K562 (cell line): Measurements from ENCODE around the gene UCK1. TPM values are rescaled to one million over a fixed set of nuclear protein-coding genes. Genes with fewer than 3 reads are reported as not detected.
A peak's percentile ranks its signal among the peaks of the same experiment; 100 is the strongest.

Experiments
- ATAC-seq: fragments of 200-7000 bp; cut with Tn5 transposase; 3 replicates; pipeline ENCODE4 v1.9.1; 2020; ENCODE audit warnings: moderate library complexity
- BruUV-seq: library from RNA; stranded (reverse); fragments of 400-500 nt; replicated peaks from 2 replicates; lab custom pipeline; 2021; lab: Mats Ljungman, UMichigan
- CTCF ChIA-PET: fragments of 300-600 bp; formaldehyde crosslinking; extraction: SDS; loops from one replicate; lab custom pipeline; 2021; ENCODE audit warnings: low intra/inter-chr PET ratio; lab: Yijun Ruan, JAX
- POLR2A ChIA-PET: fragments of 300-600, 350-650 bp; sonication (Branson Sonifier 250); formaldehyde crosslinking; extraction: SDS; loops from one replicate; lab custom pipeline; 2021; ENCODE audit warnings: antibody characterized with exemption, inconsistent platforms; lab: Yijun Ruan, JAX
- DNase-seq, 4 experiments: peaks; one replicate each; pipeline versions ENCODE4 v3.0.0 to v3.0.0-alpha.2; 2011 to 2018; ENCODE audit warnings: low spot score in 3 of 4, mixed read lengths in 3 of 4; ENCODE audit errors: extremely low read depth in 1 of 4
- FAIRE-seq: peaks from 2 replicates; lab custom pipeline; 2011; peaks lifted over from hg19 to GRCh38; lab: Jason Lieb, UNC
- H2AFZ ChIP-seq: 2 replicates; pipeline ENCODE4 v1.6.0; 2011; ENCODE audit warnings: low read depth, low read length, control low read depth, inconsistent platforms
- H3K27ac ChIP-seq: fragments of 200-600 bp; 3 replicates; pipeline ENCODE4 v1.8.0; 2011; ENCODE audit warnings: low read depth, mild to moderate bottlenecking, control low read depth, inconsistent platforms, low read length, moderate library complexity, mixed read lengths; ENCODE audit errors: extremely low read depth
- H3K27me3 ChIP-seq, 2 experiments: fragments of 300-600 bp in 1 of 2; 2 replicates in 1 of 2; 3 replicates in 1 of 2; pipeline versions ENCODE4 v1.6.0 to v1.8.0; 2011; ENCODE audit warnings: inconsistent platforms in 2 of 2, low read length in 2 of 2, mild to moderate bottlenecking in 1 of 2, mixed read lengths in 1 of 2, moderate library complexity in 1 of 2; ENCODE audit not compliant: control insufficient read depth in 2 of 2, insufficient read depth in 2 of 2
- H3K36me3 ChIP-seq: fragments of 300-600 bp; 3 replicates; pipeline ENCODE4 v1.8.0; 2011; ENCODE audit warnings: mild to moderate bottlenecking, low read length, inconsistent platforms; ENCODE audit not compliant: control insufficient read depth, insufficient read depth
- H3K4me1 ChIP-seq, 2 experiments: fragments of 200-600 bp in 1 of 2; replicated peaks in 1 of 2; 2 replicates in 1 of 2; 3 replicates in 1 of 2; pipeline versions ENCODE4 v1.5.1 to v1.8.0; 2011; ENCODE audit warnings: inconsistent platforms in 2 of 2, low read length in 2 of 2, mild to moderate bottlenecking in 1 of 2, mixed read lengths in 1 of 2, moderate library complexity in 1 of 2; ENCODE audit not compliant: control insufficient read depth in 2 of 2, insufficient read depth in 2 of 2
- H3K4me2 ChIP-seq: 2 replicates; pipeline ENCODE4 v1.6.1; 2011; ENCODE audit warnings: low read length, control low read depth, inconsistent platforms, mixed read lengths; ENCODE audit not compliant: insufficient read depth
- H3K4me3 ChIP-seq: fragments of 200-600 bp; sonication (generic), shearing (Covaris generic); 2 replicates; pipeline ENCODE4 v1.5.1; 2016; ENCODE audit warnings: control low read depth, inconsistent platforms
- H3K79me2 ChIP-seq: fragments of 200-600 bp; 3 replicates; pipeline ENCODE4 v1.8.0; 2011; ENCODE audit warnings: low read length, inconsistent platforms; ENCODE audit not compliant: control insufficient read depth, insufficient read depth
- H3K9ac ChIP-seq, 2 experiments: 2 replicates each; pipeline versions ENCODE4 v1.6.0 to v1.6.1; 2011; ENCODE audit warnings: low read depth in 2 of 2, low read length in 2 of 2, control low read depth in 1 of 2, inconsistent platforms in 1 of 2, mild to moderate bottlenecking in 1 of 2, mixed read lengths in 1 of 2; ENCODE audit not compliant: insufficient read depth in 1 of 2
- H3K9me1 ChIP-seq: one replicate; pipeline ENCODE4 v1.6.0; 2011; ENCODE audit warnings: inconsistent platforms, mild to moderate bottlenecking, low read length, moderate library complexity; ENCODE audit not compliant: control insufficient read depth, insufficient read depth
- H3K9me3 ChIP-seq: replicated peaks from 2 replicates; pipeline ENCODE4 v1.5.1; 2011; ENCODE audit warnings: low read depth, low read length, inconsistent platforms; ENCODE audit not compliant: control insufficient read depth, insufficient read depth
- H4K20me1 ChIP-seq: replicated peaks from 2 replicates; pipeline ENCODE4 v1.6.1; 2011; ENCODE audit warnings: low read length, inconsistent platforms, mixed read lengths; ENCODE audit not compliant: control insufficient read depth, insufficient read depth
- ATF1 ChIP-seq, 2 experiments: fragments of 450-650 bp in 1 of 2; IDR thresholded peaks; 2 replicates each; pipeline ENCODE4 v1.6.1; 2016; ENCODE audit warnings: missing compliant biosample characterization in 1 of 2, missing genetic modification characterization in 1 of 2
- BCOR ChIP-seq: fragments of 450-650 bp; IDR thresholded peaks from 2 replicates; pipeline ENCODE4 v1.6.1; 2016
- CBFA2T2 ChIP-seq: fragments of 450-650 bp; conservative IDR thresholded peaks from 2 replicates; pipeline ENCODE4 v1.6.1; 2017; ENCODE audit warnings: mild to moderate bottlenecking
- CBFA2T3 ChIP-seq: fragments of 450-650 bp; IDR thresholded peaks from 2 replicates; pipeline ENCODE4 v1.6.1; 2017
- DPF2 ChIP-seq: fragments of 450-650 bp; IDR thresholded peaks from 2 replicates; pipeline ENCODE4 v1.6.1; 2016
- EHMT2 ChIP-seq: fragments of 450-650 bp; IDR thresholded peaks from 2 replicates; pipeline ENCODE4 v1.6.1; 2018; ENCODE audit warnings: antibody characterized with exemption
- FOXA3 ChIP-seq, 2 experiments: fragments of 450-650 bp in 1 of 2; sonication (generic) in 1 of 2; formaldehyde crosslinking; IDR thresholded peaks in 1 of 2; conservative IDR thresholded peaks in 1 of 2; 2 replicates each; pipeline versions ENCODE4 v1.4.0 to v1.8.0; 2020 to 2022; ENCODE audit warnings: mild to moderate bottlenecking in 2 of 2, missing genetic modification reagents in 1 of 2
- FOXK2 ChIP-seq, 2 experiments: fragments of 450-650 bp; IDR thresholded peaks in 1 of 2; conservative IDR thresholded peaks in 1 of 2; 2 replicates each; pipeline ENCODE4 v1.6.1; 2016; ENCODE audit warnings: low read depth in 2 of 2, mild to moderate bottlenecking in 1 of 2
- HOXB6 ChIP-seq: fragments of 250-450 bp; sonication (Bioruptor Pico); IDR thresholded peaks from 2 replicates; pipeline ENCODE4 v1.5.1; 2022; ENCODE audit warnings: mild to moderate bottlenecking, borderline replicate concordance
- KDM1A ChIP-seq, 2 experiments: fragments of 450-650 bp; IDR thresholded peaks; 2 replicates each; pipeline ENCODE4 v1.6.1; 2016; ENCODE audit warnings: mild to moderate bottlenecking in 2 of 2
- MNT ChIP-seq, 2 experiments: fragments of 450-650 bp; conservative IDR thresholded peaks; 2 replicates each; pipeline ENCODE4 v1.6.1; 2017; ENCODE audit warnings: mild to moderate bottlenecking in 2 of 2, moderate library complexity in 2 of 2
- NFYB ChIP-seq: IDR thresholded peaks from 2 replicates; pipeline ENCODE4 v1.6.1; 2011; ENCODE audit warnings: mild to moderate bottlenecking, moderate library complexity; ENCODE audit not compliant: insufficient read length; ENCODE audit errors: extremely low read depth
- NR0B1 ChIP-seq: fragments of 450-650 bp; IDR thresholded peaks from one replicate; pipeline ENCODE4 v1.6.1; 2018; ENCODE audit warnings: mild to moderate bottlenecking, moderate library complexity; ENCODE audit not compliant: partially characterized antibody
- SMAD3 ChIP-seq: fragments of 450-650 bp; formaldehyde crosslinking; conservative IDR thresholded peaks from 2 replicates; pipeline ENCODE4 v1.4.0; 2020; ENCODE audit warnings: mild to moderate bottlenecking
- SMARCA4 ChIP-seq: fragments of 450-650 bp; IDR thresholded peaks from 2 replicates; pipeline ENCODE4 v1.6.1; 2016
- SMARCE1 ChIP-seq: fragments of 450-650 bp; IDR thresholded peaks from 2 replicates; pipeline ENCODE4 v1.7.1; 2016; ENCODE audit warnings: mild to moderate bottlenecking
- SOX6 ChIP-seq: fragments of 450-650 bp; IDR thresholded peaks from 2 replicates; pipeline ENCODE4 v1.6.1; 2014; ENCODE audit warnings: mild to moderate bottlenecking
- TAL1 ChIP-seq: fragments of 450-650 bp; IDR thresholded peaks from 2 replicates; pipeline ENCODE4 v1.6.1; 2016; ENCODE audit warnings: mild to moderate bottlenecking
- TCF3 ChIP-seq: sonication (generic); formaldehyde crosslinking; IDR thresholded peaks from 2 replicates; pipeline ENCODE4 v1.4.0; 2020; ENCODE audit warnings: mild to moderate bottlenecking, missing genetic modification reagents
- ZNF384 ChIP-seq: IDR thresholded peaks from 2 replicates; pipeline ENCODE4 v1.6.1; 2012; ENCODE audit warnings: low read depth, low read length, improper control_type of control experiment
- ZNF551 ChIP-seq: fragments of 250-450 bp; sonication (Bioruptor Pico); IDR thresholded peaks from 2 replicates; pipeline ENCODE4 v1.5.0; 2021; ENCODE audit warnings: mild to moderate bottlenecking, moderate library complexity
- ZNF75A ChIP-seq: fragments of 450-650 bp; formaldehyde crosslinking; IDR thresholded peaks from 2 replicates; pipeline ENCODE4 v1.4.0; 2020; ENCODE audit warnings: mild to moderate bottlenecking
- WGBS: fragments of 100-300 bp; shearing (Covaris generic); methylation state at CpG from one replicate; pipeline ENCODE4 v1.1.6; 2016; ENCODE audit warnings: low coverage, mixed read lengths; ENCODE audit not compliant: insufficient coverage; ENCODE audit errors: missing lambda C conversion rate; 5-methylcytosine and 5-hydroxymethylcytosine counted together
- in situ Hi-C: fragments of 300-500 bp; cut with MboI; formaldehyde crosslinking; loops from 4 replicates; pipeline ENCODE4 v1.15.0; 2018; ENCODE audit warnings: inconsistent platforms, mixed read lengths
- intact Hi-C: fragments of 100-400 bp; cut with micrococcal nuclease; formaldehyde crosslinking; loops from 2 replicates; pipeline ENCODE4 v1.14.2; 2022
- polyA plus RNA-seq, 8 experiments: library from polyadenylated mRNA; depleted of rRNA in 4 of 8; stranded (reverse) in 5 of 8; unstranded in 3 of 8; fragments of >200 nt; fragmentation: Nextera tagmentation in 2 of 8; fragmentation: Illumina TruSeq in 1 of 8; extraction: Ambion mirVana in 2 of 8; extraction: Trizol in 1 of 8; gene quantifications; 2 replicates each; pipeline versions ENCODE4 v1.2.1 to v1.2.3, GENCODE V29; 2011 to 2014; ENCODE audit warnings: inconsistent platforms in 1 of 8, missing spikeins in 1 of 8
- total RNA-seq, 7 experiments: library from RNA; depleted of rRNA in 6 of 7; stranded (reverse); fragments of >200 nt in 6 of 7; fragmentation: Illumina TruSeq in 2 of 7; extraction: Trizol in 2 of 7; gene quantifications; 2 replicates each; pipeline versions ENCODE4 v1.2.1 to v1.2.3, GENCODE V29; 2011 to 2021; ENCODE audit warnings: low replicate concordance in 1 of 7

Gene UCK1
- total and polyA plus RNA-seq, 9 of the 15 experiments (the other 6 are each of a cell fraction or from before 2014, with no cell fraction given) = 0.27 to 27.5 (median 16.1) TPM

- FAIRE-seq (peak; percentile 78), DNase-seq (peak in 1 of 4 experiments; percentile 23), ATAC-seq (no peak)
- Histone ChIP-seq H3K4me1 (peaks cover 17 to 35% of the 10 kb centered on the region in 2 experiments; a peak in 4 of 5 replicates), H3K27me3 (peaks cover 2 to 8% of the 10 kb centered on the region in 2 experiments; a peak in 2 of 5 replicates), H3K4me3 (no peak overlapping the region), H3K4me2 (no peak overlapping the region), H3K9ac (no peak overlapping the region), H3K36me3 (peaks cover 4% of the 10 kb centered on the region; the same call in 2 of the 3 replicates), H3K79me2 (peaks cover 12% of the 10 kb centered on the region), H3K9me1 (no peaks in the 10 kb centered on the region), H4K20me1 (no peaks in the 10 kb centered on the region), H3K9me3 (no peaks in the 10 kb centered on the region), H2AFZ (peak overlapping the region; percentile 43; the same call in 1 of the 2 replicates), H3K27ac (no peak overlapping the region)
- BruUV-seq = no TSS peak
- in situ Hi-C loops = no loop called here
- TF ChIP-seq TAL1 (peak; percentile 37; the same call in 1 of the 2 replicates), HOXB6 (CRISPR knock-in tag) (no peak), NR0B1 (no peak), SMAD3 (CRISPR knock-in tag) (no peak), FOXK2 (conservative IDR thresholded peaks at IDR 0.05 in 1 of 2, IDR thresholded peaks at IDR 0.05 in 1 of 2; ENCODE audit: low read depth in 2 of 2) (0 out of 4 replicates have a peak, but pooled peaks of 1 of the 2 experiments have one; percentile 13), CBFA2T2 (peak; percentile 35), ATF1 (CRISPR knock-in tag; IDR thresholded peaks at IDR 0.05) (no peak), ATF1 (tag; IDR thresholded peaks at IDR 0.05) (no peak), ZNF551 (CRISPR knock-in tag) (no peak), NFYB (no peak), FOXA3 (CRISPR knock-in tag; conservative IDR thresholded peaks at IDR 0.05 in 1 of 2, IDR thresholded peaks at IDR 0.05 in 1 of 2) (peak in 1 of 2 experiments; percentile 33; a peak in 1 of 4 replicates), TCF3 (CRISPR knock-in tag) (peak; percentile 53; the same call in 1 of the 2 replicates), SMARCE1 (0 out of 2 replicates have a peak, but pooled peaks have one; percentile 22), ZNF75A (CRISPR knock-in tag) (no peak), MNT (conservative IDR thresholded peaks at IDR 0.05) (0 out of 4 replicates have a peak, but pooled peaks of 1 of the 2 experiments have one; percentile 14), SMARCA4 (peak; percentile 35; the same call in 1 of the 2 replicates), SOX6 (peak; percentile 15; the same call in 1 of the 2 replicates), DPF2 (peak; percentile 22; the same call in 1 of the 2 replicates), CBFA2T3 (peak; percentile 65), KDM1A (IDR thresholded peaks at IDR 0.05) (peak; percentile 66 to 80), EHMT2 (no peak), BCOR (0 out of 2 replicates have a peak, but pooled peaks have one; percentile 10), ZNF384 (peak; percentile 72)
- 3% methylated on average over 8 of the region's 8 CpGs for WGBS
- CTCF ChIA-PET = interaction anchor here (0.6 kb wide), 1 partner anchor 217 kb away, joined by 4 read pairs; no protein-coding TSS in a partner anchor
- intact Hi-C loops = no loop called here
- POLR2A ChIA-PET = interaction anchor here (1.1 kb wide), 1 partner anchor 25 kb away, joined by 3 read pairs; no protein-coding TSS in a partner anchor
Observed at GRCh38 chr9:131534721-131535237, 3.7 kb upstream of the UCK1 start.
